SK-N-SH (cell line): ENCODE data around the gene PDGFA. TPM values are rescaled to one million over a fixed set of nuclear protein-coding genes. Genes with fewer than 3 reads are reported as not detected.
A peak's percentile ranks its signal among the peaks of the same experiment; 100 is the strongest.

Experiments
- CTCF ChIA-PET: fragments of 300-600, 350-600 bp; formaldehyde crosslinking; extraction: SDS; loops from one replicate; lab custom pipeline; 2021; lab: Yijun Ruan, JAX
- POLR2A ChIA-PET: fragments of 350-600 bp; sonication (Branson Sonifier 250); formaldehyde crosslinking; extraction: SDS; loops from one replicate; lab custom pipeline; 2020; ENCODE audit warnings: antibody characterized with exemption, inconsistent platforms; lab: Yijun Ruan, JAX
- DNase-seq: peaks from one replicate; pipeline ENCODE4 v3.0.0; 2012
- H2AFZ ChIP-seq: fragments of 200-600 bp; sonication (generic); 2 replicates; pipeline ENCODE4 v1.8.1; 2016; ENCODE audit warnings: antibody characterized with exemption, mild to moderate bottlenecking, low read depth
- H3F3A ChIP-seq: fragments of 200-600 bp; sonication (generic); replicated peaks from 2 replicates; pipeline ENCODE3; 2016; ENCODE audit warnings: antibody characterized with exemption, mild to moderate bottlenecking; ENCODE audit not compliant: insufficient read depth
- H3K27ac ChIP-seq, 2 experiments: fragments of 200-500 bp in 1 of 2; fragments of 200-600 bp in 1 of 2; sonication (Bioruptor generic) in 1 of 2; sonication (generic), shearing (Covaris generic) in 1 of 2; 2 replicates each; pipeline versions ENCODE4 v1.5.1 to v1.6.1; 2014 to 2016; ENCODE audit warnings: low read depth in 2 of 2, inconsistent platforms in 1 of 2, low read length in 1 of 2, mild to moderate bottlenecking in 1 of 2, mixed read lengths in 1 of 2
- H3K27me3 ChIP-seq: fragments of 200-600 bp; sonication (generic), shearing (Covaris generic); 2 replicates; pipeline ENCODE4 v1.6.1; 2016; ENCODE audit warnings: mixed run types; ENCODE audit not compliant: insufficient read depth
- H3K36me3 ChIP-seq, 2 experiments: fragments of 200-500 bp in 1 of 2; fragments of 200-600 bp in 1 of 2; sonication (Bioruptor generic) in 1 of 2; sonication (generic) in 1 of 2; replicated peaks in 1 of 2; 2 replicates each; pipeline versions ENCODE3 to v1.5.1; 2014 to 2016; ENCODE audit warnings: low read length in 1 of 2, mild to moderate bottlenecking in 1 of 2; ENCODE audit not compliant: insufficient read depth in 2 of 2, control insufficient read depth in 1 of 2
- H3K4me1 ChIP-seq, 2 experiments: fragments of 200-500 bp in 1 of 2; fragments of 200-600 bp in 1 of 2; sonication (Bioruptor generic) in 1 of 2; sonication (generic), shearing (Covaris generic) in 1 of 2; 2 replicates each; pipeline versions ENCODE4 v1.5.1 to v1.6.1; 2014 to 2016; ENCODE audit warnings: low read depth in 1 of 2, low read length in 1 of 2, mixed run types in 1 of 2; ENCODE audit not compliant: insufficient read depth in 2 of 2, control insufficient read depth in 1 of 2
- H3K4me2 ChIP-seq: fragments of 200-600 bp; sonication (generic), shearing (Covaris generic); 2 replicates; pipeline ENCODE4 v1.6.1; 2017; ENCODE audit warnings: mixed run types
- H3K4me3 ChIP-seq, 2 experiments: fragments of 200-500 bp in 1 of 2; fragments of 200-600 bp in 1 of 2; sonication (Bioruptor generic) in 1 of 2; sonication (generic), shearing (Covaris generic) in 1 of 2; 2 replicates each; pipeline versions ENCODE4 v1.5.1 to v1.8.1; 2014 to 2016; ENCODE audit warnings: low read depth in 2 of 2, inconsistent platforms in 1 of 2, low read length in 1 of 2, mild to moderate bottlenecking in 1 of 2, mixed read lengths in 1 of 2, moderate library complexity in 1 of 2
- H3K79me2 ChIP-seq: fragments of 200-600 bp; sonication (generic); 2 replicates; pipeline ENCODE4 v1.8.1; 2017; ENCODE audit warnings: mild to moderate bottlenecking; ENCODE audit not compliant: insufficient read depth
- H3K9ac ChIP-seq: fragments of 200-600 bp; sonication (generic); 2 replicates; pipeline ENCODE4 v1.6.1; 2017; ENCODE audit warnings: mixed run types
- H3K9me2 ChIP-seq: fragments of 200-600 bp; sonication (generic); 2 replicates; pipeline ENCODE4 v1.6.1; 2017; ENCODE audit warnings: mixed run types
- H3K9me3 ChIP-seq: fragments of 200-600 bp; sonication (generic); 2 replicates; pipeline ENCODE4 v1.6.1; 2017; ENCODE audit warnings: mixed run types, mild to moderate bottlenecking, moderate library complexity
- H4K20me1 ChIP-seq: fragments of 200-600 bp; sonication (generic); 2 replicates; pipeline ENCODE4 v1.6.1; 2017; ENCODE audit warnings: mild to moderate bottlenecking, mixed run types; ENCODE audit not compliant: insufficient read depth
- CHD2 ChIP-seq: fragments of 150-350 bp; IDR thresholded peaks from 2 replicates; pipeline ENCODE4 v1.6.1; 2018; ENCODE audit warnings: low read length; ENCODE audit not compliant: partially characterized antibody
- EP300 ChIP-seq, 2 experiments: IDR thresholded peaks; 2 replicates each; pipeline versions ENCODE4 v1.4.0 to v1.6.1; 2012; ENCODE audit warnings: borderline replicate concordance in 1 of 2, low read depth in 1 of 2, low read length in 1 of 2
- EZH2phosphoT487 ChIP-seq: fragments of 200-600 bp; sonication (generic); IDR thresholded peaks from 2 replicates; pipeline ENCODE4 v1.6.1; 2017; ENCODE audit warnings: low read depth, mixed run types, mild to moderate bottlenecking, antibody characterized with exemption, moderate library complexity, borderline replicate concordance
- FOSL2 ChIP-seq: IDR thresholded peaks from 2 replicates; pipeline ENCODE4 v1.4.0; 2012; ENCODE audit warnings: low read depth, mild to moderate bottlenecking, moderate library complexity, borderline replicate concordance
- FOXJ3 ChIP-seq: sonication (generic); formaldehyde crosslinking; IDR thresholded peaks from 2 replicates; pipeline ENCODE4 v1.5.1; 2020; ENCODE audit warnings: mild to moderate bottlenecking, missing genetic modification reagents
- MEF2A ChIP-seq: IDR thresholded peaks from 2 replicates; pipeline ENCODE4 v1.4.0; 2012; ENCODE audit warnings: low read depth, borderline replicate concordance
- MXI1 ChIP-seq: IDR thresholded peaks from 2 replicates; pipeline ENCODE4 v1.6.1; 2012; ENCODE audit warnings: mild to moderate bottlenecking, low read depth, low read length, improper control_type of control experiment
- NFIC ChIP-seq: IDR thresholded peaks from 2 replicates; pipeline ENCODE4 v1.4.0; 2012; ENCODE audit warnings: borderline replicate concordance
- NRF1 ChIP-seq: IDR thresholded peaks from 2 replicates; pipeline ENCODE4 v1.6.1; 2012; ENCODE audit warnings: low read depth, mild to moderate bottlenecking, low read length
- PBX3 ChIP-seq: IDR thresholded peaks from 2 replicates; pipeline ENCODE4; 2012
- POLR2AphosphoS5 ChIP-seq: IDR thresholded peaks from 2 replicates; pipeline ENCODE4 v1.6.1; 2012; ENCODE audit warnings: low read depth, low read length
- RXRA ChIP-seq: IDR thresholded peaks from 2 replicates; pipeline ENCODE4 v1.4.0; 2012; ENCODE audit warnings: low read depth, mild to moderate bottlenecking, borderline replicate concordance
- SIN3A ChIP-seq: IDR thresholded peaks from 2 replicates; pipeline ENCODE4 v1.6.1; 2012; ENCODE audit warnings: low read depth, mild to moderate bottlenecking, low read length, moderate library complexity, borderline replicate concordance
- SMC3 ChIP-seq: IDR thresholded peaks from 2 replicates; pipeline ENCODE4 v1.6.1; 2012; ENCODE audit warnings: low read depth, low read length, improper control_type of control experiment
- TCF12 ChIP-seq: IDR thresholded peaks from 2 replicates; pipeline ENCODE4 v1.4.0; 2012
- TEAD4 ChIP-seq: IDR thresholded peaks from 2 replicates; pipeline ENCODE4 v1.4.0; 2012; ENCODE audit warnings: mild to moderate bottlenecking, borderline replicate concordance; ENCODE audit not compliant: insufficient read depth
- USF2 ChIP-seq: fragments of 150-350 bp; IDR thresholded peaks from 2 replicates; pipeline ENCODE4 v1.6.1; 2017; ENCODE audit warnings: antibody characterized with exemption, low read length, low read depth, borderline replicate concordance
- YY1 ChIP-seq: IDR thresholded peaks from 2 replicates; pipeline ENCODE4 v1.4.0; 2012; ENCODE audit warnings: low read depth, mild to moderate bottlenecking
- WGBS: methylation state at CpG from one replicate; pipeline ENCODE4 v1.1.6; 2017; ENCODE audit warnings: low lambda C conversion rate; 5-methylcytosine and 5-hydroxymethylcytosine counted together
- polyA plus RNA-seq, 3 experiments: library from polyadenylated mRNA; depleted of rRNA; stranded (reverse); fragments of >200 nt; gene quantifications; 2 replicates each; pipeline ENCODE4 v1.2.3, GENCODE V29; 2012

Gene PDGFA
- polyA plus RNA-seq, 1 of the 3 experiments (the other 2 are of a cell fraction), result 18.9 TPM

GRCh38 chr7:471866-472639, 47.6 kb downstream of the PDGFA start:
- Histone ChIP-seq H3K79me2 (no peaks in the 10 kb centered on the region), H3K36me3 (no peaks in the 10 kb centered on the region), H3K9me3 (0 out of 2 replicates have a peak, but pooled peaks cover 4% of the 10 kb centered on the region), H3K9me2 (no peaks in the 10 kb centered on the region), H3K27ac (peak overlapping the region in 1 of 2 experiments; percentile 47; a peak in 1 of 4 replicates), H3K9ac (no peak overlapping the region), H3F3A (peaks cover 5% of the 10 kb centered on the region), H2AFZ (no peak overlapping the region), H3K4me3 (no peak overlapping the region), H3K4me2 (no peak overlapping the region; the same call in 1 of the 2 replicates), H3K4me1 (peaks cover 4 to 10% of the 10 kb centered on the region in 2 experiments; a peak in 2 of 4 replicates), H4K20me1 (no peaks in the 10 kb centered on the region), H3K27me3 (no peaks in the 10 kb centered on the region)
- WGBS, result 68% methylated on average over 25 of the region's 26 CpGs
- POLR2A ChIA-PET, result no interaction called here
- DNase-seq, result no peak
- CTCF ChIA-PET, result interaction anchor here (0.6 to 1.1 kb wide), 4 partner anchors 11 to 104 kb away, joined by 3 to 4 read pairs (median 3); partner anchors contain the start of gene PDGFA
- TF ChIP-seq TCF12 (no peak), EP300 (IDR thresholded peaks at IDR 0.05; ENCODE audit: borderline replicate concordance in 1 of 2, low read depth in 1 of 2, low read length in 1 of 2) (no peak), EZH2phosphoT487 (no peak), NRF1 (no peak)

DNA sequence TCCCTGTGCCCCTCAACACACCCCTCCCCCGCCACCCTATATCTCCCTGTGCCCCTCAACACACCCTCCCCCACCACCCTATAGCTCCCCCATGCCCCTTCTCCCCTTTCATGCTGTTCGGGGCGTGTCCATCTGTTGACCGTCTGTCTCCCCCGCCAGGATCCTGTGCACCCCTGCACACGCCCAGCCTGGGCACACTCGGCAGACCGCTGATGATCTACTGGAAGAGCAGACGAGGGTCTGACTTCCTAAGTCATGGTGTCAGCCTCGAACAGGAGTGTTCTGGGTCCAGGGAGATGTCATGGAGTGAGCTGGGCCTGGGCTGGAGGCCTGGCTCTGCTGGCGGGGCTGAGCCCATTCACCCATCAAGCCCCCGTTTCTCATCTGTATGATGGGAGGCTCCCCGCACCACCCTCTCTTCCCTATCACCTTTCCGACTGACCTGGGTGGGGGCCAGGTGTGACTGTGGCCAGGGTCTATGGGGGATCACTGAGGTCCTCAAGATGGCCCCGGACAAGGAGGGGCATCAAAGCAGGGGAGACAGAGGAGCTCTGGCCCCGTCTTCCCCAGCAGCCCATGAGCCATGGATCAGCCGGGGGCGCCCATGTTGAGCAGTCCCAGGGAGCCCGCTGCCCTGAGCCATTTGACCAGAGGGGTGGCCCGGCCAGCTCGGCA, 48.3 kb downstream of the PDGFA start:
- POLR2A ChIA-PET, result no interaction called here
- Histone ChIP-seq H3K27ac (peak overlapping the region in 1 of 2 experiments; percentile 47; a peak in 1 of 4 replicates), H2AFZ (no peak overlapping the region), H3K9ac (no peak overlapping the region), H4K20me1 (no peaks in the 10 kb centered on the region), H3K36me3 (no peaks in the 10 kb centered on the region), H3K9me2 (no peaks in the 10 kb centered on the region), H3F3A (peaks cover 5% of the 10 kb centered on the region), H3K9me3 (0 out of 2 replicates have a peak, but pooled peaks cover 4% of the 10 kb centered on the region)
- DNase-seq, result no peak
- WGBS, result 80% methylated on average over 16 of the region's 21 CpGs
- TF ChIP-seq SIN3A, result no peak
- TF ChIP-seq, all 33 proteins: peak for 0
- no peaks in the 10 kb centered on the region for H3K27me3 ChIP-seq
- H3K79me2 ChIP-seq, result no peaks in the 10 kb centered on the region
- no peak overlapping the region for H3K4me2 ChIP-seq
- peaks cover 4 to 10% of the 10 kb centered on the region in 2 experiments; a peak in 2 of 4 replicates for H3K4me1 ChIP-seq
- CTCF ChIA-PET, result interaction anchor here (0.9 to 1.1 kb wide), 3 partner anchors 10 to 48 kb away, joined by 3 to 4 read pairs (median 3); partner anchors contain the start of gene PDGFA
- H3K4me3 ChIP-seq, result no peak overlapping the region

- no peak overlapping the region for H3K27ac ChIP-seq
- CTCF ChIA-PET, result interaction anchor here (0.9 kb wide), 1 partner anchor 136 kb away, joined by 3 read pairs; no protein-coding TSS in a partner anchor
- no peak for TF ChIP-seq POLR2AphosphoS5
- no peak for TF ChIP-seq FOXJ3
- TF ChIP-seq MXI1, result no peak
- no peak for TF ChIP-seq YY1
- TF ChIP-seq SIN3A, result no peak
- no peak for TF ChIP-seq FOSL2
- no peak for TF ChIP-seq CHD2
- no peak for TF ChIP-seq PBX3
- no peak for TF ChIP-seq MEF2A
- no peak for TF ChIP-seq RXRA
- TF ChIP-seq USF2, result no peak
- no peak for TF ChIP-seq SMC3
- TF ChIP-seq NRF1, result no peak
- TF ChIP-seq TEAD4, result no peak
- TF ChIP-seq NFIC, result no peak
Observed at GRCh38 chr7:469563-469961, 50.1 kb downstream of the PDGFA start.

More at GRCh38 chr7:469563-469961, 50.1 kb downstream of the PDGFA start:
- no peak overlapping the region for H2AFZ ChIP-seq
- H3K9me2 ChIP-seq, result no peaks in the 10 kb centered on the region
- peaks cover 5% of the 10 kb centered on the region for H3F3A ChIP-seq
- DNase-seq, result no peak
- H3K9ac ChIP-seq, result no peak overlapping the region
- no peak overlapping the region for H3K4me3 ChIP-seq
- H3K79me2 ChIP-seq, result no peaks in the 10 kb centered on the region
- H3K4me1 ChIP-seq, result peaks cover 4 to 10% of the 10 kb centered on the region in 2 experiments; a peak in 2 of 4 replicates
- 0 out of 2 replicates have a peak, but pooled peaks cover 4% of the 10 kb centered on the region for H3K9me3 ChIP-seq
- WGBS, result 78% methylated on average over 11 of the region's 17 CpGs
- no peaks in the 10 kb centered on the region for H3K27me3 ChIP-seq
- H4K20me1 ChIP-seq, result no peaks in the 10 kb centered on the region
- POLR2A ChIA-PET, result interaction anchor here (0.6 kb wide), 1 partner anchor 11 kb away, joined by 3 read pairs; no protein-coding TSS in a partner anchor
- H3K36me3 ChIP-seq, result no peaks in the 10 kb centered on the region
- no peak overlapping the region for H3K4me2 ChIP-seq
